ENCODE data around the gene DGKD. TPM values are rescaled to one million over a fixed set of nuclear protein-coding genes. Genes with fewer than 3 reads are reported as not detected.

The DGKD gene
- total and polyA plus RNA-seq, 7 experiments from 2014 or later = 25.8 to 252 (median 206) TPM

DNA sequence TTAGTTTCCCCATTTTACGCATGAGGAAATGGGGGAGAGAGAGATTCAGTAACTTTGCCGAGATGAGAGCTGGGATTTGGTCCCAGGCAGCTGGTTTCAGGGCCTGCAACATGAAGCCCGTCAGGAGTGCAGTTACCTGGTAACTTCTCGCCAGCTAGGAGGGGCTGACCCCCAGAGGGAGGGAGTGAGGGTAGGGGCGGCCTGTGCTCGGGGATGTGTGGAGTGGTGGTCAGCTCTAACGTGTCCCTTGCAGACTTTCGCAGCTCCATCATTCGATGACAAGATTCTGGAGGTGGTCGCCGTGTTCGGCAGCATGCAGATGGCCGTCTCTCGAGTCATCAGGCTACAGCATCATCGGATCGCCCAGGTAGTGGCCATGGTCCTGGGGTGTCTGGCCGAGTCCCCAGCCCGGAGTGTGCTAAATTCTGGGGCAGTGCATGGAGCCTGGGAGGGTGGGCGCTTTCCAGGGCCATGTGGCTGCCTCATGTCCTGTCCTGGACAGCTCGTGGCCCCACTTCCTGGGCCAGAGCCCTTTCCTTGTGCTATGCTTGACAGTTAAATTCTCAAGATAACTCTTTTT lies 103.8 kb downstream of the DGKD start:
- Mint-ChIP-seq H3K4me1 (peaks cover 0 to 1% (median 0%) of the 10 kb centered on the region in 7 donors), H3K27ac (peak overlapping the region in 2 of 9 donors; percentile 14 to 52), H3K9me3 (no peaks in the 10 kb centered on the region), H3K36me3 (peaks cover 8 to 73% (median 31%) of the 10 kb centered on the region in 5 donors), H3K27me3 (no peaks in the 10 kb centered on the region), H3K4me3 (no peak overlapping the region)
- no peak overlapping the region for H3K4me3 ChIP-seq (ENCODE audit: low read length)
- no peaks in the 10 kb centered on the region for H3K9me3 ChIP-seq (ENCODE audit: control insufficient read depth in 2 of 3, low read length in 3 of 3)
- H3K36me3 ChIP-seq (ENCODE audit: control insufficient read depth in 2 of 3, insufficient read depth in 3 of 3, low read length in 3 of 3) = peaks cover 25 to 100% (median 49%) of the 10 kb centered on the region in 3 experiments
- no peak for ATAC-seq
- H3K27ac ChIP-seq (ENCODE audit: low read depth, low read length) = no peak overlapping the region
- no peaks in the 10 kb centered on the region for H3K27me3 ChIP-seq (ENCODE audit: control insufficient read depth in 2 of 2, insufficient read depth in 2 of 2, low read length in 2 of 2)
- POLR2A ChIA-PET = interaction anchor here (1.3 kb wide), 1 partner anchor 126 kb away, joined by 3 read pairs; no protein-coding TSS in a partner anchor
- DNase-seq = no peak
- H3K4me1 ChIP-seq (ENCODE audit: control insufficient read depth in 2 of 2, insufficient read depth in 2 of 2, low read length in 2 of 2) = no peaks in the 10 kb centered on the region
- CTCF ChIA-PET = no interaction called here
- intact Hi-C loops (cut with micrococcal nuclease) = no loop called here

DNA sequence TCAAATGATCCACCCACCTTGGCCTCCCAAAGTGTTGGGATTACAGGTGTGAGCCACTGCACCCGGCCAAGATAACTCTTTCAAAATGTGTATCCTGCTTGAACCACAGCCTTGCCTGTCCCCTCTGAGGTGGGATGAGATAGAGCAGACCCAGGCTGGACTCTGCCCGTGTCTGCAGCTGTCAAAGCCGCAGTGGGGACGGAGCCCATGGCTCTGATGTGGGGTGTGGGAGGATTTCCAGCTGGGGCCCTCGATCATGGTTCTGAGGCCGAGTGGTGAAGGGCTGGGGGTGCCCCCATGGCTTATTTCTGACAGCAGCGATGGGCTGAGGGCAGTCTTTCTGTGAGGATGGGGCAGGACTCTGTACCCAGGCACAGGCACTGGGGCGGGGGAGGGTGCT lies 104.5 kb downstream of the DGKD start:
- intact Hi-C loops (cut with micrococcal nuclease) = no loop called here
- no peak overlapping the region for H3K4me3 ChIP-seq (ENCODE audit: low read length)
- ATAC-seq (no peak), DNase-seq (no peak)
- no peak overlapping the region for H3K4me3 Mint-ChIP-seq
- H3K4me1 Mint-ChIP-seq = no peaks in the 10 kb centered on the region
- POLR2A ChIA-PET = no interaction called here
- no peaks in the 10 kb centered on the region for H3K9me3 Mint-ChIP-seq
- no peak overlapping the region for H3K27ac ChIP-seq (ENCODE audit: low read depth, low read length)
- H3K27me3 ChIP-seq (ENCODE audit: control insufficient read depth in 2 of 2, insufficient read depth in 2 of 2, low read length in 2 of 2) = no peaks in the 10 kb centered on the region
- peaks cover 24 to 100% (median 46%) of the 10 kb centered on the region in 3 experiments for H3K36me3 ChIP-seq (ENCODE audit: control insufficient read depth in 2 of 3, insufficient read depth in 3 of 3, low read length in 3 of 3)
- no peaks in the 10 kb centered on the region for H3K27me3 Mint-ChIP-seq
- H3K9me3 ChIP-seq (ENCODE audit: control insufficient read depth in 2 of 3, low read length in 3 of 3) = no peaks in the 10 kb centered on the region
- H3K36me3 Mint-ChIP-seq = peaks cover 11 to 73% (median 33%) of the 10 kb centered on the region in 5 donors
- CTCF ChIA-PET = no interaction called here
- H3K27ac Mint-ChIP-seq = peak overlapping the region in 1 of 9 donors; percentile 52
- H3K4me1 ChIP-seq (ENCODE audit: control insufficient read depth in 2 of 2, insufficient read depth in 2 of 2, low read length in 2 of 2) = no peaks in the 10 kb centered on the region

GRCh38 chr2:233459426-233459825 lies 105.1 kb downstream of the DGKD start:
- ChIA-PET POLR2A (no interaction called here), CTCF (no interaction called here)
- Histone ChIP-seq H3K36me3 (ENCODE audit: control insufficient read depth in 2 of 3, insufficient read depth in 3 of 3, low read length in 3 of 3) (peaks cover 18 to 100% (median 46%) of the 10 kb centered on the region in 3 experiments), H3K27ac (ENCODE audit: low read depth, low read length) (no peak overlapping the region), H3K9me3 (ENCODE audit: control insufficient read depth in 2 of 3, low read length in 3 of 3) (no peaks in the 10 kb centered on the region), H3K4me1 (ENCODE audit: control insufficient read depth in 2 of 2, insufficient read depth in 2 of 2, low read length in 2 of 2) (no peaks in the 10 kb centered on the region), H3K27me3 (ENCODE audit: control insufficient read depth in 2 of 2, insufficient read depth in 2 of 2, low read length in 2 of 2) (no peaks in the 10 kb centered on the region), H3K4me3 (ENCODE audit: low read length) (no peak overlapping the region)
- H3K36me3 Mint-ChIP-seq = peaks cover 17 to 74% (median 32%) of the 10 kb centered on the region in 5 donors
- H3K4me1 Mint-ChIP-seq = no peaks in the 10 kb centered on the region
- H3K27ac Mint-ChIP-seq = peak overlapping the region in 1 of 9 donors; percentile 72
- intact Hi-C loops (cut with micrococcal nuclease) = no loop called here
- H3K9me3 Mint-ChIP-seq = no peaks in the 10 kb centered on the region
- no peak for ATAC-seq
- DNase-seq = no peak
- H3K27me3 Mint-ChIP-seq = no peaks in the 10 kb centered on the region
- no peak overlapping the region for H3K4me3 Mint-ChIP-seq

DNA sequence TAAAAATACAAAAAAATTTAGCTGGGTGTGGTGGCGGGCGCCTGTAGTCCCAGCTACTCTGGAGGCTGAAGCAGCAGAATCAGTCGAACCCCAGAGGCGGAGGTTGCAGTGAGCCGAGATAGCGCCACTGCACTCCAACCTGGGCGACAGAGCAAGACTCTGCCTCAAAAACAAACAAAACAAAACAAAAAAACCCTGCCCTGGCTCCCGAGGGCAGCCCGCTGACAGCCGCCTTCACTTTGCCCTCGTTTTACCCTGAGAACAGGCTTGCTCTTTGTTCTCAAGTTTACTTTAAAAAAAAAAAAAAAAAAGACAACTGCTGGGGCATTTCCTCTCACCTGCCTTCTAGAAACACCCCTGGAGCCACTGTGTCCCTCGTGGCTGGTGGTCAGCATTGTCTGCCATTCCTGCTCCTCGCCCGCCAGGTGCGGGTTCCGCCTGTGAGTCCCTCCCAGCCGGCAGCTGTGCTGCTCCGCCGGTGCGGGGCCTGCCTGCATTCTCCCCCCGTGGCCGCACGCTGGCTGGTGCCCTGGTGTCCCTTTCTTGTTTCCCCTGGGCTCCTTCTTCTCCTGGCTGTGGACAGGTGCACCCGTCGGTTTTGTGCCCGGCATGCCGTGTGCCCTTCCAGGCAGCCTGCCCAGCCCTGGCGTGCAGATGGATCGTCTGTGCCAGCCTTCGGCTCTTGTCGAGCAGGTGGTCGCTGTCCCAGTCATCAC lies 106.6 kb downstream of the DGKD start:
- Histone ChIP-seq H3K27ac (ENCODE audit: low read depth, low read length) (no peak overlapping the region), H3K36me3 (ENCODE audit: control insufficient read depth in 2 of 3, insufficient read depth in 3 of 3, low read length in 3 of 3) (peaks cover 4 to 95% (median 34%) of the 10 kb centered on the region in 3 experiments), H3K27me3 (ENCODE audit: control insufficient read depth in 2 of 2, insufficient read depth in 2 of 2, low read length in 2 of 2) (no peaks in the 10 kb centered on the region), H3K9me3 (ENCODE audit: control insufficient read depth in 2 of 3, low read length in 3 of 3) (no peaks in the 10 kb centered on the region), H3K4me3 (ENCODE audit: low read length) (no peak overlapping the region), H3K4me1 (ENCODE audit: control insufficient read depth in 2 of 2, insufficient read depth in 2 of 2, low read length in 2 of 2) (no peaks in the 10 kb centered on the region)
- POLR2A ChIA-PET = no interaction called here
- peaks cover 17 to 69% (median 27%) of the 10 kb centered on the region in 5 donors for H3K36me3 Mint-ChIP-seq
- intact Hi-C loops (cut with micrococcal nuclease) = no loop called here
- H3K9me3 Mint-ChIP-seq = no peaks in the 10 kb centered on the region
- H3K27ac Mint-ChIP-seq = no peak overlapping the region
- DNase-seq (no peak), ATAC-seq (no peak)
- no peak overlapping the region for H3K4me3 Mint-ChIP-seq
- CTCF ChIA-PET = no interaction called here
- no peaks in the 10 kb centered on the region for H3K4me1 Mint-ChIP-seq
- no peaks in the 10 kb centered on the region for H3K27me3 Mint-ChIP-seq

DNA sequence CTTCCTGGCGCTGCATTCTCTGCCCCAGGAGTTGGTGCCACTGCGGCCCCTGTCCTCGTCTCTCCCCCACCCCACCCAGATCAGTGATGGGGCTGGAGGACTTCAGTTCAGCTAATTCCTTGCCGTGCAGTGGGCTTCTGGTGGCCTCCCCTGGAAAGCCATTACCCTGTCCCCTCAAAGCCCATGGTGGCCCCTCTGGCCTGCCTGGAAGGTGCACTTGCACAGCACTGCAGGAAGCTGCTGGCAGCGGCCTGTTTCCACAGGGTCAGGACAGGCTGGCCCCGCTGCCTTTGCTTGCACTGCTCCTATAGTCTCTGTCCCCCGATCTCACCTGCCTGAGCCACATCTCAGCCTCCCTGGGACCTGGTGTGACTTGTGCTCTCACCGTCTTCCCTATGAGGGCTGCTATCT lies 107.2 kb downstream of the DGKD start:
- Histone ChIP-seq H3K27ac (ENCODE audit: low read depth, low read length) (no peak overlapping the region), H3K4me3 (ENCODE audit: low read length) (no peak overlapping the region), H3K9me3 (ENCODE audit: control insufficient read depth in 2 of 3, low read length in 3 of 3) (no peaks in the 10 kb centered on the region), H3K4me1 (ENCODE audit: control insufficient read depth in 2 of 2, insufficient read depth in 2 of 2, low read length in 2 of 2) (no peaks in the 10 kb centered on the region), H3K27me3 (ENCODE audit: control insufficient read depth in 2 of 2, insufficient read depth in 2 of 2, low read length in 2 of 2) (no peaks in the 10 kb centered on the region), H3K36me3 (ENCODE audit: control insufficient read depth in 2 of 3, insufficient read depth in 3 of 3, low read length in 3 of 3) (peaks cover 3 to 95% (median 31%) of the 10 kb centered on the region in 3 experiments)
- Mint-ChIP-seq H3K27me3 (no peaks in the 10 kb centered on the region), H3K4me3 (no peak overlapping the region), H3K36me3 (peaks cover 17 to 72% (median 29%) of the 10 kb centered on the region in 5 donors), H3K9me3 (no peaks in the 10 kb centered on the region), H3K4me1 (no peaks in the 10 kb centered on the region), H3K27ac (peak overlapping the region in 2 of 9 donors; percentile 48 to 54)
- POLR2A ChIA-PET = no interaction called here
- no peak for ATAC-seq
- CTCF ChIA-PET = no interaction called here
- no peak for DNase-seq
- intact Hi-C loops (cut with micrococcal nuclease) = no loop called here

GRCh38 chr2:233462202-233462785 lies 108.0 kb downstream of the DGKD start:
- H3K4me3 Mint-ChIP-seq = no peak overlapping the region

More at GRCh38 chr2:233462202-233462785, 108.0 kb downstream of the DGKD start:
- Mint-ChIP-seq H3K27ac (no peak overlapping the region), H3K36me3 (peaks cover 15 to 75% (median 28%) of the 10 kb centered on the region in 5 donors), H3K9me3 (no peaks in the 10 kb centered on the region), H3K4me1 (no peaks in the 10 kb centered on the region), H3K27me3 (no peaks in the 10 kb centered on the region)
- intact Hi-C loops (cut with micrococcal nuclease) = no loop called here
- H3K27ac ChIP-seq (ENCODE audit: low read depth, low read length) = no peak overlapping the region
- no peak overlapping the region for H3K4me3 ChIP-seq (ENCODE audit: low read length)
- peaks cover 3 to 95% (median 24%) of the 10 kb centered on the region in 3 experiments for H3K36me3 ChIP-seq (ENCODE audit: control insufficient read depth in 2 of 3, insufficient read depth in 3 of 3, low read length in 3 of 3)
- no peak for DNase-seq
- no peaks in the 10 kb centered on the region for H3K27me3 ChIP-seq (ENCODE audit: control insufficient read depth in 2 of 2, insufficient read depth in 2 of 2, low read length in 2 of 2)
- H3K4me1 ChIP-seq (ENCODE audit: control insufficient read depth in 2 of 2, insufficient read depth in 2 of 2, low read length in 2 of 2) = no peaks in the 10 kb centered on the region
- CTCF ChIA-PET = no interaction called here
- no peak for ATAC-seq
- POLR2A ChIA-PET = interaction anchor here (0.9 kb wide), 1 partner anchor 58 kb away, joined by 3 read pairs; no protein-coding TSS in a partner anchor
- H3K9me3 ChIP-seq (ENCODE audit: control insufficient read depth in 2 of 3, low read length in 3 of 3) = no peaks in the 10 kb centered on the region

Data from naive thymus-derived CD4-positive, alpha-beta T cell (primary cell).